HEK293 (cell line): ENCODE data around the gene LRP10.

Experiments
- CTCF ChIP-seq: fragments of 450-650 bp; formaldehyde crosslinking; IDR thresholded peaks from 2 replicates; pipeline ENCODE4 v1.5.1; 2016; ENCODE audit warnings: missing biosample characterization, missing genetic modification characterization
- EGR2 ChIP-seq: fragments of 450-650 bp; formaldehyde crosslinking; IDR thresholded peaks from 2 replicates; pipeline ENCODE4 v1.5.1; 2016; ENCODE audit warnings: low read depth, missing biosample characterization, missing genetic modification characterization
- KLF16 ChIP-seq: fragments of 450-650 bp; formaldehyde crosslinking; IDR thresholded peaks from 2 replicates; pipeline ENCODE4 v1.5.1; 2017; ENCODE audit warnings: missing biosample characterization, missing genetic modification characterization
- TRIM28 ChIP-seq: IDR thresholded peaks from 2 replicates; pipeline ENCODE4 v1.6.1; 2011; ENCODE audit warnings: low read length, control low read depth, borderline replicate concordance
- WT1 ChIP-seq: fragments of 450-650 bp; formaldehyde crosslinking; IDR thresholded peaks from 2 replicates; pipeline ENCODE4 v1.5.1; 2016; ENCODE audit warnings: missing biosample characterization, missing genetic modification characterization
- YY1 ChIP-seq: fragments of 450-650 bp; formaldehyde crosslinking; IDR thresholded peaks from 2 replicates; pipeline ENCODE4 v1.5.1; 2018; ENCODE audit warnings: missing biosample characterization, missing genetic modification characterization
- ZBTB10 ChIP-seq: fragments of 450-650 bp; formaldehyde crosslinking; IDR thresholded peaks from 2 replicates; pipeline ENCODE4 v1.5.1; 2016; ENCODE audit warnings: missing biosample characterization, missing genetic modification characterization
- ZBTB17 ChIP-seq: fragments of 450-650 bp; formaldehyde crosslinking; IDR thresholded peaks from 2 replicates; pipeline ENCODE4 v1.5.1; 2016; ENCODE audit warnings: missing biosample characterization, missing genetic modification characterization
- ZNF169 ChIP-seq: fragments of 450-650 bp; formaldehyde crosslinking; IDR thresholded peaks from 2 replicates; pipeline ENCODE4 v1.5.1; 2016; ENCODE audit warnings: missing biosample characterization, missing genetic modification characterization
- ZNF174 ChIP-seq: fragments of 450-650 bp; formaldehyde crosslinking; IDR thresholded peaks from 2 replicates; pipeline ENCODE4 v1.5.0; 2017; ENCODE audit warnings: missing biosample characterization, mild to moderate bottlenecking, missing genetic modification characterization
- ZNF19 ChIP-seq: fragments of 450-650 bp; formaldehyde crosslinking; IDR thresholded peaks from 2 replicates; pipeline ENCODE4; 2016; ENCODE audit warnings: missing biosample characterization, missing genetic modification characterization, low read depth
- ZNF2 ChIP-seq: fragments of 450-650 bp; formaldehyde crosslinking; IDR thresholded peaks from 2 replicates; pipeline ENCODE4 v1.5.1; 2016; ENCODE audit warnings: missing biosample characterization, missing genetic modification characterization
- ZNF266 ChIP-seq: fragments of 450-650 bp; formaldehyde crosslinking; IDR thresholded peaks from 2 replicates; pipeline ENCODE4 v1.5.1; 2016; ENCODE audit warnings: missing biosample characterization, missing genetic modification characterization, low read depth
- ZNF280D ChIP-seq: fragments of 450-650 bp; formaldehyde crosslinking; IDR thresholded peaks from 2 replicates; pipeline ENCODE4 v1.5.1; 2016; ENCODE audit warnings: missing biosample characterization, missing genetic modification characterization
- ZNF366 ChIP-seq: fragments of 450-650 bp; formaldehyde crosslinking; conservative IDR thresholded peaks from 2 replicates; pipeline ENCODE4 v1.5.1; 2016; ENCODE audit warnings: missing biosample characterization, missing genetic modification characterization
- ZNF37A ChIP-seq: fragments of 450-650 bp; IDR thresholded peaks from 2 replicates; pipeline ENCODE4 v1.5.1; 2018; ENCODE audit warnings: missing biosample characterization, missing genetic modification characterization
- ZNF548 ChIP-seq: fragments of 450-650 bp; formaldehyde crosslinking; IDR thresholded peaks from 2 replicates; pipeline ENCODE4 v1.5.1; 2016; ENCODE audit warnings: missing biosample characterization, missing genetic modification characterization
- ZNF549 ChIP-seq: fragments of 450-650 bp; IDR thresholded peaks from 2 replicates; pipeline ENCODE4 v1.5.1; 2018; ENCODE audit warnings: missing biosample characterization, missing genetic modification characterization, mild to moderate bottlenecking, inconsistent platforms, moderate library complexity
- ZNF624 ChIP-seq: fragments of 450-650 bp; formaldehyde crosslinking; IDR thresholded peaks from 2 replicates; pipeline ENCODE4 v1.5.1; 2017; ENCODE audit warnings: missing biosample characterization, missing genetic modification characterization
- ZNF629 ChIP-seq: fragments of 450-650 bp; formaldehyde crosslinking; IDR thresholded peaks from 2 replicates; pipeline ENCODE4 v1.5.1; 2017; ENCODE audit warnings: missing biosample characterization, missing genetic modification characterization
- ZNF645 ChIP-seq: fragments of 450-650 bp; formaldehyde crosslinking; IDR thresholded peaks from 2 replicates; pipeline ENCODE4; 2016; ENCODE audit warnings: missing biosample characterization, missing genetic modification characterization
- ZNF701 ChIP-seq: fragments of 450-650 bp; formaldehyde crosslinking; IDR thresholded peaks from 2 replicates; pipeline ENCODE4 v1.5.1; 2016; ENCODE audit warnings: missing biosample characterization, missing genetic modification characterization
- ZNF791 ChIP-seq: fragments of 450-650 bp; formaldehyde crosslinking; IDR thresholded peaks from 2 replicates; pipeline ENCODE4 v1.5.1; 2016; ENCODE audit warnings: missing biosample characterization, missing genetic modification characterization
- ZNF792 ChIP-seq: fragments of 450-650 bp; formaldehyde crosslinking; IDR thresholded peaks from 2 replicates; pipeline ENCODE4 v1.5.1; 2016; ENCODE audit warnings: missing biosample characterization, missing genetic modification characterization
- ZSCAN18 ChIP-seq: fragments of 450-650 bp; formaldehyde crosslinking; IDR thresholded peaks from 2 replicates; pipeline ENCODE4 v1.5.1; 2016; ENCODE audit warnings: missing biosample characterization, missing genetic modification characterization
- ZSCAN4 ChIP-seq: fragments of 450-650 bp; formaldehyde crosslinking; IDR thresholded peaks from 2 replicates; pipeline ENCODE4 v1.5.1; 2017; ENCODE audit warnings: missing biosample characterization, missing genetic modification characterization
- ZSCAN5A ChIP-seq: fragments of 450-650 bp; formaldehyde crosslinking; IDR thresholded peaks from 2 replicates; pipeline ENCODE4 v1.5.1; 2016; ENCODE audit warnings: missing biosample characterization, missing genetic modification characterization

The LRP10 gene

GRCh38 chr14:22872033-22872832 lies 693 bp downstream of the LRP10 start (continued):
- TF ChIP-seq ZNF37A (no peak), TRIM28 (no peak), ZNF548 (tag by site-specific recombination) (no peak), ZNF645 (tag by site-specific recombination) (no peak), EGR2 (tag by site-specific recombination) (no peak), KLF16 (0 out of 2 replicates have a peak, but pooled peaks have one; percentile 11), ZBTB10 (tag by site-specific recombination) (no peak; the same call in 1 of the 2 replicates), ZNF624 (tag by site-specific recombination) (no peak), ZNF2 (tag by site-specific recombination) (no peak), ZSCAN5A (tag by site-specific recombination) (no peak), ZNF366 (tag by site-specific recombination) (no peak), CTCF (tag by site-specific recombination) (peak; percentile 86), ZNF174 (tag by site-specific recombination) (no peak), ZNF266 (no peak), ZNF19 (tag by site-specific recombination) (no peak), YY1 (tag by site-specific recombination) (no peak), ZNF791 (tag by site-specific recombination) (no peak), ZNF169 (no peak), ZNF549 (tag by site-specific recombination) (no peak), ZBTB17 (tag by site-specific recombination) (peak; percentile 65), ZNF701 (tag by site-specific recombination) (no peak), ZNF629 (tag by site-specific recombination) (no peak), ZSCAN4 (tag by site-specific recombination) (no peak), ZNF792 (tag by site-specific recombination) (no peak), ZSCAN18 (tag by site-specific recombination) (no peak), WT1 (tag by site-specific recombination) (no peak), ZNF280D (no peak)
